Anterior cingulate cortex (tissue), 58 donors: Measurements from ENCODE around the gene FCRL6.

Experiments used
- DNase-seq, 58 donors: peaks; one replicate each; lab custom pipeline; 2025; lab: John Stamatoyannopoulos, UW

FCRL6 gene

GRCh38 chr1:159859767-159860322, 57.7 kb downstream of the FCRL6 start:
- DNase-seq: no peak

GRCh38 chr1:159860456-159860855, 58.3 kb downstream of the FCRL6 start:
- no peak for DNase-seq

GRCh38 chr1:159861218-159861617, 59.1 kb downstream of the FCRL6 start:
- no peak for DNase-seq

GRCh38 chr1:159862031-159862430, 59.9 kb downstream of the FCRL6 start:
- DNase-seq: no peak

- DNase-seq: no peak
These were observed 60.4 kb downstream of the FCRL6 start, which contains the start of gene VSIG8 for GRCh38 chr1:159862557-159862956. Gene VSIG8 (minus strand): TSS chr1:159862657. CDS start chr1:159862521, 136 bp downstream.

GRCh38 chr1:159864262-159864661, 62.1 kb downstream of the FCRL6 start:
- no peak for DNase-seq
